Mononuclear cell (primary cell): Measurements from ENCODE around the gene ROMO1. TPM values are rescaled to one million over a fixed set of nuclear protein-coding genes. Genes with fewer than 3 reads are reported as not detected.

Experiments used
- H3K27me3 ChIP-seq: 2 replicates; pipeline ENCODE4 v1.6.0; 2011; ENCODE audit warnings: low read length, control low read depth; ENCODE audit not compliant: insufficient read depth
- H3K4me1 ChIP-seq: 2 replicates; pipeline ENCODE4 v1.5.1; 2011; ENCODE audit warnings: mild to moderate bottlenecking, low read length, control low read depth; ENCODE audit not compliant: insufficient read depth
- H3K4me3 ChIP-seq: 2 replicates; pipeline ENCODE4 v1.5.1; 2011; ENCODE audit warnings: mild to moderate bottlenecking, low read length, moderate library complexity
- H3K9me3 ChIP-seq: 2 replicates; pipeline ENCODE4 v1.5.1; 2011; ENCODE audit warnings: low read depth, mild to moderate bottlenecking, control low read depth, low read length
- total RNA-seq: library from RNA; depleted of rRNA; stranded (reverse); fragments of >200 nt; gene quantifications from one replicate; pipeline ENCODE4 v1.2.3, GENCODE V29; 2012

ROMO1 gene
- total RNA-seq, 1 donor = 26.1 TPM

DNA sequence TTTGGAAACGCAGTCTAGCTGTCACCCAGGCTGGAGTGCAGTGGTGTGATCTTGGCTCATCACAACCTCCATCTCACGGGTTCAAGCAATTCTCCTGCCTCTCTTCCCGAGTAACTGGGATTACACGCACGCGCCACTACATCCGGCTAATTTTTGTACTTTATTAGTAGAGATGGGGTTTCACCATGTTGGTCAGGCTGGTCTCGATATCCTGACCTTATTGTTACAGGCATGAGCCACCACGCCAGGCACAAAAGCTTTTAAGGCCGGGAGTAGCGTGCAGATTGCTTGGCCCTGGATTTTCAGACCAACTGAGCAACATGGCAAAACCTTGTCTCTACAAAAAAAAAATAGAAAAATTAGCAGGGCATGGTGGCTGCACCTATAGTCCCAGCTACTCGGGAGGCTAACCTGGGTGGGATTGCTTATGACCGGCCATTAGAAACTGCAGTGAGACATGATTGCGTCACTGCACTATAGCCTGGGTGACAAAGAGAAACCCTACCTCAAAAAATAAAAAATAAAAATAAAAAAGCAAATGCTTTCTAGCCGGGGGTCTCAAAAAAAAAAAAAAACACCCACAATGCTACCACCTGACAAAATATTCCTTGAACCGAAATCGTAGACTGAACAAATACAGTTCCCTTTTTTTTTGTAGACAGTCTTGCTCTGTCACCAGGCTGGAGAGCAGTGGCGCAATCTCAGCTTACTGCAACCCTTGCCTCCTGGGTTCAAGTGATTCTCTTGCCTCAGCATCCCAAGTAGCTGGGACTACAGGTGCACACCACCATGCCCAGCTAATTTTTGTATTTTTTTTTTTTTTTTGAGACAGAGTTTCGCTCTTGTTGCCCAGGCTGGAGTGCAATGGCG, 27.9 kb downstream of the ROMO1 start:
- no peaks in the 10 kb centered on the region for H3K27me3 ChIP-seq
- no peaks in the 10 kb centered on the region for H3K9me3 ChIP-seq
- H3K4me1 ChIP-seq = peaks cover 19% of the 10 kb centered on the region
- H3K4me3 ChIP-seq = no peak overlapping the region

- no peaks in the 10 kb centered on the region for H3K9me3 ChIP-seq
- H3K4me1 ChIP-seq = peaks cover 26% of the 10 kb centered on the region
- no peak overlapping the region for H3K4me3 ChIP-seq
- H3K27me3 ChIP-seq = no peaks in the 10 kb centered on the region
These were observed 30.1 kb downstream of the ROMO1 start for GRCh38 chr20:35729283-35729807.

DNA sequence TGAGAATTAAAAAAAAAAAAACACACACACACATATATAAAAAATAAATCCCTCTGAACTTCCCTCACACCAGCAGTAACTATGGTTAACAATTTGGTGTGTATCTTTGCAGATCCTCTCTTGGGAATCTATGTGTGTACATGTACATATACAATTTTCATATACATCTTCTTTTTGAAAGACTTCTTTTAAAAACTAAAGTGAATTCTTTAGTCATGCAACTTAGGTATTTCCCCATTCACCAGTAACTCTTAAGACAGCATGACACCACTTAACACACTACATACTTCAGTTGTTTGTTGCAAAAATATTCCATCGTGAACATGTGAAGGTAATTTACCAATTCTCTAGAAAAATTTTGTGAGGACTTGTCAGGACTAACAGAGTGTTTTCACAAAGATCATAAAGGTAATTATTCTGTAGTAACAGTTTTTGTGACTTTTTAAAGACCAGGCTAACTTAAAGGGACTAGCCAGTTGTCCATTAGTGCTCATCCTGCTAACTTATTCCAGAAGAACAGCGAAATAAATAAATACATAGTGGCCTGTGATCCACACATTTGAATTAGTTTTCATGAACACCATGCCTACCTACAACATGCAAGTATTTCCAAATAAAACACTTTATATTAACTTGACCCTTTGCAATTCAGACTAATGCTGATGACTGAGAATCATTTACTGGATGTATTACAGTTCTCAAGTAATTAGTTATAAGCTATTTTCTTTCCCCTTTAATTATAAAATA, 30.8 kb downstream of the ROMO1 start:
- Histone ChIP-seq H3K4me3 (no peak overlapping the region), H3K27me3 (no peaks in the 10 kb centered on the region), H3K9me3 (no peaks in the 10 kb centered on the region), H3K4me1 (peaks cover 32% of the 10 kb centered on the region)

- no peaks in the 10 kb centered on the region for H3K9me3 ChIP-seq
- no peaks in the 10 kb centered on the region for H3K27me3 ChIP-seq
- no peak overlapping the region for H3K4me3 ChIP-seq
- H3K4me1 ChIP-seq = peaks cover 33% of the 10 kb centered on the region
These were observed 31.6 kb downstream of the ROMO1 start for GRCh38 chr20:35730583-35731468.

DNA sequence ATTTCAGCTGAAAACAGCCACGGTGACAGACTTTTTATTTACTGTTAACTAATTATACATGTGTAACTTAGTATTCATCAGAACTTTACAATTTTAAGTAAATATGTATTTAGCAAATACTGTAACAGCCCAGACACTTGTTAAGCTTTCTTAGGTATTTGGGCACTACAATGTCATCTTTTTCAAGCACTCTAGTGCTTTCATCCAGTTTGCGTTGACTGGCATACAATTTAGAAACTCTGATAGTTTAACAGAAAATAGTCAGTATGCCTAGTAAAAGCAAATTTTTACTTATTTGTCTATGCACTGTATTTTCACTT, 32.2 kb downstream of the ROMO1 start:
- Histone ChIP-seq H3K4me3 (no peak overlapping the region), H3K4me1 (peaks cover 38% of the 10 kb centered on the region), H3K9me3 (no peaks in the 10 kb centered on the region), H3K27me3 (no peaks in the 10 kb centered on the region)

DNA sequence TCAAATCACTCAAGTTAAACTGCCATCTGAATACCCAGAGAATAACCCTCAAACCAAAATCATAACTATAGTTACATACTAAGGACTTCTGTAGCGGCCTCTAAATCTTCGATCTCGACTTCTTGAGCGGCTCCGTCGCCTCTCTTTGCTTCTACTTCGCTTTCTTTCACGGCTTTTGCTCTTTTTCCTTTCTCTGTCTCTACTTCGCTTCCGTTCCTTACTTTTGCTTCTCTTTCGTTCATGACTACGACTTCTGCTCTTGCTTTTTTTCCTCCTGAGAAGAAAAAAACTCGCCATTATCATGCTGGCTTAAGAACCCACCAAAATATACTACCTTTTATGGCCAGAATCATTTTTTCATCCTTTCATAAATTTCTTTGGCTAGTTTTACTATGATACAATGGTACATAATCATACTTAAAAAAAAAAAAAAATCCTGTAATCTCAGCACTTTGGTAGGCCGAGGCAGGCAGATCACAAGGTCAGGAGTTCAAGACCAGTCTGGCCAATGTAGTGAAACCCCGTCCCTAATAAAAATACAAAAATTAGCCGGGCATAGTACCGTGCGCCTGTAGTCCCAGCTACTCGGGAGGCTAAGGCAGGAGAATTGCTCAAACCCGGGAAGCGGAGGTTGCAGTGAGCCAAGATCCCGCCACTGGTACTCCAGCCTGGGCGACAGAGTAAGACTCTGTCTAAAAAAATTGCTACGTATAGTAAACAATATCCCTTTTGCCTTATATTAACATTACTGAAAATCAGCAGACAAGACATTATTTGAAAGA, 32.8 kb downstream of the ROMO1 start:
- peaks cover 37% of the 10 kb centered on the region for H3K4me1 ChIP-seq
- H3K4me3 ChIP-seq = no peak overlapping the region
- no peaks in the 10 kb centered on the region for H3K9me3 ChIP-seq
- H3K27me3 ChIP-seq = no peaks in the 10 kb centered on the region

- Histone ChIP-seq H3K4me1 (peaks cover 39% of the 10 kb centered on the region), H3K27me3 (no peaks in the 10 kb centered on the region), H3K4me3 (no peak overlapping the region), H3K9me3 (no peaks in the 10 kb centered on the region)
These were observed 33.4 kb downstream of the ROMO1 start for GRCh38 chr20:35732644-35732982.

- Histone ChIP-seq H3K4me1 (peaks cover 56% of the 10 kb centered on the region), H3K4me3 (no peak overlapping the region), H3K9me3 (no peaks in the 10 kb centered on the region), H3K27me3 (no peaks in the 10 kb centered on the region)
These were observed 35.2 kb downstream of the ROMO1 start for GRCh38 chr20:35734374-35734773.

- H3K4me3 ChIP-seq = no peak overlapping the region
- H3K4me1 ChIP-seq = peaks cover 58% of the 10 kb centered on the region
- H3K27me3 ChIP-seq = no peaks in the 10 kb centered on the region
- H3K9me3 ChIP-seq = no peaks in the 10 kb centered on the region
These were observed 35.8 kb downstream of the ROMO1 start for GRCh38 chr20:35734777-35735649.

GRCh38 chr20:35735826-35736470, 36.7 kb downstream of the ROMO1 start:
- Histone ChIP-seq H3K4me1 (peaks cover 64% of the 10 kb centered on the region), H3K9me3 (no peaks in the 10 kb centered on the region), H3K4me3 (no peak overlapping the region), H3K27me3 (no peaks in the 10 kb centered on the region)

DNA sequence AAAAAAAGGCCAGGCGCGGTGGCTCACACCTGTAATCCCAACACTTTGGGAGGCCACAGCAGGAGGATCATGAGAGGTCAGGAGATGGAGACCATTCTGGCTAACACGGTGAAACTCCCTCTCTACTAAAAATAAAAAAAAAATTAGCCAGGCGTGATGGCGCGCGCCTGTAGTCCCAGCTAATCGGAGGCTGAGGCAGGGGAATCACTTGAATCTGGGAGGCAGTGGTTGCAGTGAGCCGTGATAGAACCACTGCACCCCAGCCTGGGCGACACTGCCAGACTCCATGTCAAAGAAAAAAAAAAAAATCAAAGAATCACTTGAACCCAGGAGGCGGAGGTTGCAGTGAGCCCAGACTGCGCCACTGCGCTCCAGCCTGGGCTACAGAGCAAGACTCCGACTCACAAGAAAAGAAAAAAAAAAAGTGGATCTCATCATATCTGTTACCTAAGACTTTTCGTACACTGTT, 38.7 kb downstream of the ROMO1 start:
- no peak overlapping the region for H3K4me3 ChIP-seq
- H3K9me3 ChIP-seq = no peaks in the 10 kb centered on the region
- peaks cover 56% of the 10 kb centered on the region for H3K4me1 ChIP-seq
- H3K27me3 ChIP-seq = no peaks in the 10 kb centered on the region

GRCh38 chr20:35738410-35739179, 39.4 kb downstream of the ROMO1 start:
- Histone ChIP-seq H3K9me3 (no peaks in the 10 kb centered on the region), H3K27me3 (no peaks in the 10 kb centered on the region), H3K4me3 (no peak overlapping the region), H3K4me1 (peaks cover 56% of the 10 kb centered on the region)
